GM12872 (cell line): ENCODE measurements around the gene VPS41.

ENCODE experiments used
- TF ChIP-seq, protein P1 (sequence below): IDR thresholded peaks from 3 replicates; pipeline ENCODE4 v1.5.1; 2011; ENCODE audit warnings: low read depth, mild to moderate bottlenecking, low read length, moderate library complexity; ENCODE audit not compliant: insufficient read depth

The VPS41 gene

DNA sequence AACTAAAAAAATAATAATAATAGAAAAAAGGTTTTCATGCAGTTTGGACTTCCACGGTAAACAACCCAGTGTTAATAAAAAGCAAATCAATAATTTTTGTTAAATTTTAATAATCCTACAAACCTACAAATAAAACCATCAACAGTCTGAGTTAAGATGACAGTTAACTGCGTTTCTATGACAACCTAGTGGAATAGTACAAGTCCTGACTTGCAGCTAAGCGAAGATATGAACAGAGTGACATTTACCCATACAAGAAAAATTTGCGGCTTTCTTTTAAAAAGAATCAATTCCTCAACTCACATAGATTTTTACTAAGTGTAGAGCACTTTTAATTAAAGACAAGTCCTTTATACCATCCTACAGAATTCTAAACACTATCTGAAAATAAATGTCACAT lies 35.6 kb downstream of the VPS41 start:
- TF ChIP-seq, protein P1, sequence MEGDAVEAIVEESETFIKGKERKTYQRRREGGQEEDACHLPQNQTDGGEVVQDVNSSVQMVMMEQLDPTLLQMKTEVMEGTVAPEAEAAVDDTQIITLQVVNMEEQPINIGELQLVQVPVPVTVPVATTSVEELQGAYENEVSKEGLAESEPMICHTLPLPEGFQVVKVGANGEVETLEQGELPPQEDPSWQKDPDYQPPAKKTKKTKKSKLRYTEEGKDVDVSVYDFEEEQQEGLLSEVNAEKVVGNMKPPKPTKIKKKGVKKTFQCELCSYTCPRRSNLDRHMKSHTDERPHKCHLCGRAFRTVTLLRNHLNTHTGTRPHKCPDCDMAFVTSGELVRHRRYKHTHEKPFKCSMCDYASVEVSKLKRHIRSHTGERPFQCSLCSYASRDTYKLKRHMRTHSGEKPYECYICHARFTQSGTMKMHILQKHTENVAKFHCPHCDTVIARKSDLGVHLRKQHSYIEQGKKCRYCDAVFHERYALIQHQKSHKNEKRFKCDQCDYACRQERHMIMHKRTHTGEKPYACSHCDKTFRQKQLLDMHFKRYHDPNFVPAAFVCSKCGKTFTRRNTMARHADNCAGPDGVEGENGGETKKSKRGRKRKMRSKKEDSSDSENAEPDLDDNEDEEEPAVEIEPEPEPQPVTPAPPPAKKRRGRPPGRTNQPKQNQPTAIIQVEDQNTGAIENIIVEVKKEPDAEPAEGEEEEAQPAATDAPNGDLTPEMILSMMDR = no peak

GRCh38 chr7:38872202-38872601 lies 36.8 kb downstream of the VPS41 start:
- TF ChIP-seq, protein P1 = no peak

GRCh38 chr7:38870147-38870546 lies 38.8 kb downstream of the VPS41 start:
- TF ChIP-seq, protein P1 = no peak

DNA sequence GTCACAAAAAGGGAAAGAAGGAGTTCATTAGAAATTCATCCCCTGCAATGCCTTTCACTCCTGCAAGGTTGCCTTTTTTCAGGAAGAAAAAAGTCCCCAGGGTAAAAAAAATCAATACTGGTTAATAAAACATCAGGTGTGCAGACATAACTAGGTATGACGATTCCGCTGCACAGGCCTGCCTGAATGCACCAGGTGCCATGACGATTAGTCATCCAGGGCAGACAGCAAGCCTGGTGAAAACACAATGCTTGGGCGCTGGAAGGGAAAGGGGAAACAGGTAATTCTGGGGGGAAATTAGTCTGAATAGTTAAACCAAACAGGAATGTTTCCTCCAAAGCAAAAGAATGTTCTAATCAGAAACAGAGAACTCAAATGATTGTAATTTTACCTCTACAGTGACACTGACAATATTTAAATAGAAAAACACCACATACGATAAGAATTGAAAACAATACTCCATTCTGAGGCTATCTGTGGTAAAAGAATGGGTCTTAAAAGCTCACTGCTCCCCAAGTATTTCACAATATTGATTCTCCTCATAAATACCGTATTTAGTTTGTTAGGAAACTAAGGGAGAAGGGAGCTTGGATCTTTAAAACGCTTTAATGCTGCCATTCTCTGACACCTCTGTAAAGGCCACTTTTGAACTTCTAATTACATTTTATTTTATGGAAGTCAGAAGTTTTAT lies 45.2 kb downstream of the VPS41 start:
- TF ChIP-seq, protein P1 = no peak

GRCh38 chr7:38862666-38863065 lies 46.3 kb downstream of the VPS41 start:
- TF ChIP-seq, protein P1 = no peak

- TF ChIP-seq, protein P1 = no peak
Observed at GRCh38 chr7:38858259-38858884, 50.6 kb downstream of the VPS41 start.

DNA sequence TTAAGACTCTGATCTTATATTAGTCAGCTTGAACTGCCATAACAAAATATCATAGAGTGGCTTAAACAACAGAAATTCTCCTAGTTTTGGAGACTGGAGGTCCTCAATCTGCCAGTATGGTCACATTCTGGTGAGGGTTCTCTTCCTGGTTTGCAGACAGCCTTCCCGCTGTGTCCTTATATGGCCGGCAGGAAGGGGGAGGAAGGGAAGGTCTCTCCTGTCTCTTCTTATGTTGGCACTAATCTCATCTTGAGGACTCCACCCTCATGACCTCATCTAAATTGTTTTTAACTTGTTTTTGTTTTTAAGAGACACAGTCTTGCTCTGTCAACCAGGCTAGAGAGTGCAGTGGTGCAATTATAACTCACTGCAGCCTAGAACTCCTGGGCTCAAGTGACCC lies 53.1 kb downstream of the VPS41 start:
- TF ChIP-seq, protein P1 = no peak
